ENCODE results near the gene PPP3CA.

GRCh38 chr4:101153653-101154052 lies 193.7 kb downstream of the PPP3CA start:
- TF ChIP-seq RAD21 (IDR thresholded peaks at IDR 0.05; ENCODE audit: low read depth) = no peak
- no peak for TF ChIP-seq CTCF (IDR thresholded peaks at IDR 0.05 in 2 of 3, conservative IDR thresholded peaks at IDR 0.05 in 1 of 3; ENCODE audit: borderline replicate concordance in 1 of 3, insufficient read depth in 1 of 3, low read depth in 2 of 3, low read length in 2 of 3)
- no peak for TF ChIP-seq EZH2 (IDR thresholded peaks at IDR 0.05)
- TF ChIP-seq REST (IDR thresholded peaks at IDR 0.05; ENCODE audit: low read depth) = no peak
- TF ChIP-seq EZH2phosphoT487 (IDR thresholded peaks at IDR 0.05; ENCODE audit: borderline replicate concordance) = no peak
- TF ChIP-seq POLR2A (IDR thresholded peaks at IDR 0.05; ENCODE audit: borderline replicate concordance, extremely low read depth, insufficient read depth, insufficient read length) = no peak
- no peak for TF ChIP-seq POLR2AphosphoS5 (IDR thresholded peaks at IDR 0.05; ENCODE audit: low read depth, low read length)
- TF ChIP-seq TCF7L2 (IDR thresholded peaks at IDR 0.05; ENCODE audit: borderline replicate concordance, extremely low read depth, insufficient read depth, insufficient read length) = no peak
- no peak for TF ChIP-seq MAX (IDR thresholded peaks at IDR 0.05)
- TF ChIP-seq CEBPB (IDR thresholded peaks at IDR 0.05; ENCODE audit: low read depth) = no peak
- TF ChIP-seq JUND (IDR thresholded peaks at IDR 0.05) = no peak
- no peak for TF ChIP-seq CBX3 (IDR thresholded peaks at IDR 0.05; ENCODE audit: low read depth)
- no peak for TF ChIP-seq ZNF274 (IDR thresholded peaks at IDR 0.05; ENCODE audit: low read depth, low read length)
- TF ChIP-seq ATF3 (IDR thresholded peaks at IDR 0.05) = no peak

Measured in HCT116 (cell line).